ENCODE data around the gene SCAANT1.

GRCh38 chr3:63934041-63934866 lies 22.1 kb upstream of the SCAANT1 start:
- TF ChIP-seq GATA3 (IDR thresholded peaks at IDR 0.05; ENCODE audit: low read depth, low read length) (no peak), GATA2 (IDR thresholded peaks at IDR 0.05; ENCODE audit: low read depth, low read length) (no peak)

Data from SH-SY5Y (cell line).